PC-9 (cell line): ENCODE results near the gene PFAS. TPM values are rescaled to one million over a fixed set of nuclear protein-coding genes. Genes with fewer than 3 reads are reported as not detected.

Experiments used
- BruUV-seq: library from RNA; stranded (reverse); fragments of 400-500 nt; replicated peaks from 2 replicates; lab custom pipeline; 2021; lab: Mats Ljungman, UMichigan
- CTCF ChIA-PET: fragments of 300-600 bp; sonication (Branson Sonifier 250); formaldehyde crosslinking; loops from one replicate; lab custom pipeline; 2022; ENCODE audit warnings: antibody characterized with exemption; lab: Charles Lee
- POLR2A ChIA-PET: fragments of 300-600 bp; sonication (Branson Sonifier 250); formaldehyde crosslinking; loops from one replicate; lab custom pipeline; 2022; ENCODE audit warnings: antibody characterized with exemption; ENCODE audit not compliant: unreplicated experiment; lab: Charles Lee
- DNase-seq, 2 experiments: peaks; one replicate each; pipeline versions ENCODE4 v3.0.0 to v3.0.0-alpha.2; 2015 to 2022; ENCODE audit warnings: mixed read lengths in 1 of 2
- H2AFZ ChIP-seq: fragments of 200-600 bp; sonication (generic); 2 replicates; pipeline ENCODE4 v1.8.1; 2017; ENCODE audit warnings: antibody characterized with exemption
- H3F3A ChIP-seq: fragments of 200-600 bp; sonication (generic); 2 replicates; pipeline ENCODE4 v1.8.1; 2017; ENCODE audit warnings: antibody characterized with exemption, mild to moderate bottlenecking, low read depth; ENCODE audit not compliant: insufficient read depth
- H3K27ac ChIP-seq: fragments of 200-600 bp; sonication (generic); 2 replicates; pipeline ENCODE4 v1.6.1; 2016; ENCODE audit warnings: mixed run types
- H3K27me3 ChIP-seq: fragments of 200-600 bp; sonication (generic); 2 replicates; pipeline ENCODE4 v1.6.1; 2016; ENCODE audit warnings: low read depth, mixed run types; ENCODE audit not compliant: insufficient read depth
- H3K36me3 ChIP-seq: fragments of 200-600 bp; sonication (generic); 2 replicates; pipeline ENCODE4 v1.6.1; 2016; ENCODE audit warnings: low read depth, mixed run types
- H3K4me1 ChIP-seq: fragments of 200-600 bp; sonication (generic); replicated peaks from 2 replicates; pipeline ENCODE4 v1.6.1; 2016; ENCODE audit warnings: mixed run types; ENCODE audit not compliant: insufficient read depth
- H3K4me2 ChIP-seq: fragments of 200-600 bp; sonication (generic); 2 replicates; pipeline ENCODE4 v1.6.1; 2017; ENCODE audit warnings: mixed run types
- H3K4me3 ChIP-seq: fragments of 200-600 bp; sonication (generic); 2 replicates; pipeline ENCODE4 v1.6.1; 2016; ENCODE audit warnings: mixed run types
- H3K79me2 ChIP-seq: fragments of 200-600 bp; sonication (generic); 2 replicates; pipeline ENCODE4 v1.6.1; 2017; ENCODE audit warnings: low read depth, mixed run types
- H3K9me2 ChIP-seq: fragments of 200-600 bp; sonication (generic); 2 replicates; pipeline ENCODE4 v1.8.1; 2017; ENCODE audit warnings: mild to moderate bottlenecking; ENCODE audit not compliant: insufficient read depth
- H3K9me3 ChIP-seq: fragments of 200-600 bp; sonication (generic); 2 replicates; pipeline ENCODE4 v1.8.1; 2016; ENCODE audit warnings: low read depth; ENCODE audit not compliant: insufficient read depth
- H4K20me1 ChIP-seq: fragments of 200-600 bp; sonication (generic); 2 replicates; pipeline ENCODE4 v1.8.1; 2017; ENCODE audit not compliant: insufficient read depth
- CTCF ChIP-seq: fragments of 200-600 bp; sonication (generic); conservative IDR thresholded peaks from 2 replicates; pipeline ENCODE4 v1.6.1; 2017; ENCODE audit warnings: mixed run types, antibody characterized with exemption, mild to moderate bottlenecking, moderate library complexity
- EZH2 ChIP-seq: fragments of 200-600 bp; sonication (generic); IDR thresholded peaks from 2 replicates; pipeline ENCODE4 v1.8.0; 2017; ENCODE audit warnings: antibody characterized with exemption, low read depth
- intact Hi-C: fragments of 100-400 bp; cut with micrococcal nuclease; formaldehyde crosslinking; loops from one replicate; pipeline ENCODE4 v1.10.0; 2022; ENCODE audit not compliant: unreplicated experiment
- total RNA-seq: library from RNA; stranded (reverse); gene quantifications from 2 replicates; pipeline ENCODE4 v1.2.3, GENCODE V29; 2021

PFAS gene
- total RNA-seq, 1 experiment from 2014 or later = 68.2 TPM

GRCh38 chr17:8283356-8283755 lies 34.3 kb downstream of the PFAS start:
- Histone ChIP-seq H3K79me2 (no peaks in the 10 kb centered on the region), H3K4me1 (0 out of 2 replicates have a peak, but pooled peaks cover 5% of the 10 kb centered on the region), H3K9me2 (no peaks in the 10 kb centered on the region), H3K36me3 (no peaks in the 10 kb centered on the region), H2AFZ (no peak overlapping the region), H3K27me3 (no peaks in the 10 kb centered on the region), H3K27ac (no peak overlapping the region), H3K9me3 (no peaks in the 10 kb centered on the region), H3K4me2 (no peak overlapping the region), H4K20me1 (no peaks in the 10 kb centered on the region), H3F3A (no peaks in the 10 kb centered on the region), H3K4me3 (no peak overlapping the region)
- TF ChIP-seq EZH2 = no peak
- no peak for TF ChIP-seq CTCF
- BruUV-seq = no TSS peak
- ChIA-PET CTCF (no interaction called here), POLR2A (interaction anchor here (0.6 to 0.7 kb wide), 2 partner anchors 182 to 1071 kb away, joined by 3 read pairs; no protein-coding TSS in a partner anchor)
- no peak for DNase-seq
- intact Hi-C loops = no loop called here

- no peak overlapping the region for H2AFZ ChIP-seq
- no peaks in the 10 kb centered on the region for H3K27me3 ChIP-seq
- TF ChIP-seq EZH2 (no peak), CTCF (no peak)
- H3F3A ChIP-seq = no peaks in the 10 kb centered on the region
- no peaks in the 10 kb centered on the region for H3K9me3 ChIP-seq
- peaks cover 5% of the 10 kb centered on the region; the same call in 1 of the 2 replicates for H3K4me1 ChIP-seq
- no peak for DNase-seq
- intact Hi-C loops = no loop called here
- H3K4me2 ChIP-seq = no peak overlapping the region
- POLR2A ChIA-PET = interaction anchor here (0.8 kb wide), 1 partner anchor 11 kb away, joined by 25 read pairs; no protein-coding TSS in a partner anchor
- H4K20me1 ChIP-seq = no peaks in the 10 kb centered on the region
- H3K79me2 ChIP-seq = no peaks in the 10 kb centered on the region
- H3K36me3 ChIP-seq = no peaks in the 10 kb centered on the region
- no peak overlapping the region for H3K4me3 ChIP-seq
- CTCF ChIA-PET = no interaction called here
- no peaks in the 10 kb centered on the region for H3K9me2 ChIP-seq
- H3K27ac ChIP-seq = no peak overlapping the region
- no TSS peak for BruUV-seq
Measured at GRCh38 chr17:8284126-8284525, 35.0 kb downstream of the PFAS start.

- Histone ChIP-seq H3K9me2 (no peaks in the 10 kb centered on the region), H3K27me3 (no peaks in the 10 kb centered on the region), H3K4me1 (peaks cover 5% of the 10 kb centered on the region; the same call in 1 of the 2 replicates), H3F3A (no peaks in the 10 kb centered on the region), H3K9me3 (no peaks in the 10 kb centered on the region), H3K27ac (no peak overlapping the region), H3K36me3 (no peaks in the 10 kb centered on the region), H3K79me2 (no peaks in the 10 kb centered on the region), H4K20me1 (no peaks in the 10 kb centered on the region), H3K4me2 (no peak overlapping the region), H3K4me3 (no peak overlapping the region), H2AFZ (no peak overlapping the region)
- BruUV-seq = no TSS peak
- POLR2A ChIA-PET = no interaction called here
- no peak for TF ChIP-seq EZH2
- TF ChIP-seq CTCF = no peak
- intact Hi-C loops = no loop called here
- DNase-seq = no peak
- CTCF ChIA-PET = no interaction called here
Measured at GRCh38 chr17:8285270-8286181, 36.4 kb downstream of the PFAS start.
